Activated T-cell treated with anti-CD3 and anti-CD28 coated beads, Interleukin-2, amount 50 U/mL, for 72 hours (primary cell): ENCODE results near the gene FAM117A. TPM values are rescaled to one million over a fixed set of nuclear protein-coding genes. Genes with fewer than 3 reads are reported as not detected.

Experiments used
- ATAC-seq, 2 donors: fragments of 150-1000 bp; cut with Tn5 transposase; replicated peaks in 1 of 2; 2 replicates each; pipeline ENCODE4 v1.10.0; 2021; ENCODE audit warnings: moderate library complexity in 2 of 2, mild to moderate bottlenecking in 1 of 2
- DNase-seq, 2 donors: peaks; one replicate each; pipeline ENCODE4 v3.0.0; 2021 to 2022; ENCODE audit warnings: mixed read lengths in 1 of 2
- H3K27ac Mint-ChIP-seq: one replicate; pipeline ENCODE4 v1.8.0; 2022; ENCODE audit warnings: mild to moderate bottlenecking, moderate library complexity, mixed read lengths
- H3K27me3 Mint-ChIP-seq: one replicate; pipeline ENCODE4 v1.8.0; 2022; ENCODE audit warnings: low read depth, mixed read lengths
- H3K36me3 Mint-ChIP-seq, 2 donors: one replicate each; pipeline ENCODE4 v1.8.0; 2022; ENCODE audit warnings: mixed read lengths in 2 of 2, mild to moderate bottlenecking in 1 of 2; ENCODE audit not compliant: insufficient read depth in 2 of 2
- H3K4me1 Mint-ChIP-seq: one replicate; pipeline ENCODE4 v1.8.0; 2022; ENCODE audit warnings: low read depth, mixed read lengths
- H3K4me3 Mint-ChIP-seq, 2 donors: one replicate each; pipeline ENCODE4 v1.8.0; 2022; ENCODE audit warnings: mild to moderate bottlenecking in 2 of 2, mixed read lengths in 2 of 2, moderate library complexity in 2 of 2
- H3K9me3 Mint-ChIP-seq, 2 donors: one replicate each; pipeline ENCODE4 v1.8.0; 2022; ENCODE audit warnings: mixed read lengths in 2 of 2
- total RNA-seq, 2 donors: library from RNA; stranded (reverse); gene quantifications; one replicate each; pipeline ENCODE4 v1.2.3, GENCODE V29; 2022

Gene FAM117A, protein sequence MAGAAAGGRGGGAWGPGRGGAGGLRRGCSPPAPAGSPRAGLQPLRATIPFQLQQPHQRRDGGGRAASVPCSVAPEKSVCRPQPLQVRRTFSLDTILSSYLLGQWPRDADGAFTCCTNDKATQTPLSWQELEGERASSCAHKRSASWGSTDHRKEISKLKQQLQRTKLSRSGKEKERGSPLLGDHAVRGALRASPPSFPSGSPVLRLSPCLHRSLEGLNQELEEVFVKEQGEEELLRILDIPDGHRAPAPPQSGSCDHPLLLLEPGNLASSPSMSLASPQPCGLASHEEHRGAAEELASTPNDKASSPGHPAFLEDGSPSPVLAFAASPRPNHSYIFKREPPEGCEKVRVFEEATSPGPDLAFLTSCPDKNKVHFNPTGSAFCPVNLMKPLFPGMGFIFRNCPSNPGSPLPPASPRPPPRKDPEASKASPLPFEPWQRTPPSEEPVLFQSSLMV
- total RNA-seq = 10 to 100 TPM; 19.5 to 29.3 TPM

DNA sequence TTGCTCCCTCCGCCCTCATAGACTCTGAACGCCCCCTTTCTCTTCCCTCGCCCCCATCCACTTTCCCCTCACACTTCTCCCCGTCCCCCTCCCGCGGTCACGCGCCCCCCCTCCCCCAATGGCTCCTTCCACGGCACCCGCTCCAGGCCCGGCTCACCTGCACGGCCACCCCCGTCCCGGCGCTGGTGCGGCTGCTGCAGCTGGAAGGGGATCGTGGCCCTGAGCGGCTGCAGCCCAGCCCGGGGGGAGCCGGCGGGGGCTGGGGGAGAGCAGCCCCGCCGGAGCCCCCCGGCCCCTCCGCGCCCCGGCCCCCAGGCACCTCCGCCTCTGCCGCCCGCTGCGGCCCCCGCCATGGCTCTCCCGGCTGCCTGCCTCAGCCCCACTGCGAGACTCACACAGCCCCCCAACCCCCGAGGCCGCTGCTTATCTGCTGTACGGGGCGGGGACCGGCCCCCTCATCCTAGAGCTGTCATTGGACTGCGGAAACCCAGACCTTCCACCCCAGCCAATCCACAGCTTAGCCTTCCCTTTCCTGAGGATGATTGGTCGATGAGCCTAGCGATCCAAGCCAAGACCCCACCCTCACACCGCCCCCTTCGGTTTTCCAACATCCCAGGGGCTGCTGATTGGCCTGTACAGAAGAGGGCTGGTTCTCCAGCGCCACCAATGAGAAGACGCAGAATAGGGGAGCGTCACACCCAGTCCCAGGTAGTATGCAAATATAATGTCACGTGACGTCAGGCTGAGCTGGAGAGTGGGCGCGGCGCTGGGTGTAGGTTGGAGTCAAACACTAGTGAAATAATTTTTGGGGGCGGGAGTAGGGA is at the start of gene FAM117A:
Gene FAM117A, minus strand, starts transcription at position 397 of the 824 bp plus-strand sequence. Its CDS starts 44 bp downstream, at position 353.
- H3K9me3 Mint-ChIP-seq = no peaks in the 10 kb centered on the region
- peaks cover 0 to 5% of the 10 kb centered on the region in 2 donors for H3K36me3 Mint-ChIP-seq
- peak within 1 kb of the TSS; percentile 96 for H3K27ac Mint-ChIP-seq
- no peaks in the 10 kb centered on the region for H3K27me3 Mint-ChIP-seq
- H3K4me3 Mint-ChIP-seq = peak within 1 kb of the TSS; percentile 87 to 97
- peak; percentile 91 to 93 for ATAC-seq
- peak; percentile 95 to 97 for DNase-seq
- H3K4me1 Mint-ChIP-seq = peaks cover 52% of the 10 kb centered on the region

DNA sequence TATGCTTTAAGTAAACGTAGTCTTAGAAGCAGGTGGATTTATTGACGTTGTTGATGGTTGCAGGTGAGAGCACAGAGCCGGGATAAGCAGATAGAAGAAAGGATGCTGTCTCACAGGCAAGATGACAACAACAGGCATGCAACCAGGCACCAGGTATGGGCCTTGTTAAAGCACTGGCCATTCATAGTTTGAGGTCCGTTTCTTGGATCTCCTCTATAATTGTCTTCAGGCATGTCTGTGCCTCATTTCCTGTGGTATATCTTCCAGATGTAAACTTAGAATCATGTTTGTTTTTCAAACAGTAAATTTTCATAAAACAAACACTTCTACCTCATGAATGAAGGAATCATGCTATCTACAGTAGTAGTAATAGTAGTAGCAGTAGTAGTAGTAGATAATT is 45.1 kb upstream of the FAM117A start:
- Mint-ChIP-seq H3K27me3 (no peaks in the 10 kb centered on the region), H3K36me3 (peaks cover 13 to 26% of the 10 kb centered on the region in 2 donors), H3K4me1 (peaks cover 10% of the 10 kb centered on the region), H3K27ac (peak overlapping the region; percentile 64), H3K9me3 (no peaks in the 10 kb centered on the region), H3K4me3 (no peak overlapping the region)
- DNase-seq (no peak), ATAC-seq (no peak)

DNA sequence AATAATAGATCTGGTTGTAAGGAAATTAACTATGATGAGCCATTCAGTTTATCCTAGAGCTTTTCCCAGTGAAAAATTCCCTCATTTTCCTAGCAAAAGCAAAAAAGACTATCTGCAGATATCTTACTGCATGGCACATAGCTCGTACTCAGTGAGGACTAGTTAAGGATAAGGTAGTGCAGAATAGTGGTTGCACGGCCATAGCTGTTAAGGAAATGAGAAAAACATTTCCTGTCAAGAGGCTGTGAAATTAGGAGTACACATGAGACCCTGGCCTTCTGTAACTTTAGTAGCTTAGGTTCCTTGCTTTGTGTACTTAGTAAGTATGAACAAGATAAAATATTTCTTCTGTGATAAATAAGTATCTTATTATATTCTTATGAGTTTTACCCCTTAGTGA is 34.8 kb upstream of the FAM117A start:
- Mint-ChIP-seq H3K9me3 (no peaks in the 10 kb centered on the region), H3K36me3 (peaks cover 9 to 49% of the 10 kb centered on the region in 2 donors), H3K4me3 (no peak overlapping the region), H3K27me3 (no peaks in the 10 kb centered on the region), H3K27ac (peak overlapping the region; percentile 74), H3K4me1 (peaks cover 24% of the 10 kb centered on the region)
- DNase-seq (no peak), ATAC-seq (no peak)

DNA sequence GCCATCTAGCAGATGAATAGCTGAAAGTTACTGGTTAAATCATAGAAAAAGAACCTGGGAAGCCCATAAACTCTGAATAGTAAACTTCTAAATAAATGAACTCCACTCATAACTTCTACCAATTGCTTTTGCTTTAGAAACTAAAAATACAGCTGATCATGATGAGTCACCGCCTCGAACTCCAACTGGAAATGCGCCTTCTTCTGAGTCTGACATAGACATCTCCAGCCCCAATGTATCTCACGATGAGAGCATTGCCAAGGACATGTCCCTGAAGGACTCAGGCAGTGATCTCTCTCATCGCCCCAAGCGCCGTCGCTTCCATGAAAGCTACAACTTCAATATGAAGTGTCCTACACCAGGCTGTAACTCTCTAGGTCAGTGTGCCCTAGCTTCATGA is 34.3 kb upstream of the FAM117A start:
- Mint-ChIP-seq H3K4me3 (no peak overlapping the region), H3K36me3 (peaks cover 10 to 48% of the 10 kb centered on the region in 2 donors), H3K27me3 (no peaks in the 10 kb centered on the region), H3K9me3 (no peaks in the 10 kb centered on the region), H3K27ac (no peak overlapping the region), H3K4me1 (peaks cover 29% of the 10 kb centered on the region)
- no peak for DNase-seq
- no peak for ATAC-seq

DNA sequence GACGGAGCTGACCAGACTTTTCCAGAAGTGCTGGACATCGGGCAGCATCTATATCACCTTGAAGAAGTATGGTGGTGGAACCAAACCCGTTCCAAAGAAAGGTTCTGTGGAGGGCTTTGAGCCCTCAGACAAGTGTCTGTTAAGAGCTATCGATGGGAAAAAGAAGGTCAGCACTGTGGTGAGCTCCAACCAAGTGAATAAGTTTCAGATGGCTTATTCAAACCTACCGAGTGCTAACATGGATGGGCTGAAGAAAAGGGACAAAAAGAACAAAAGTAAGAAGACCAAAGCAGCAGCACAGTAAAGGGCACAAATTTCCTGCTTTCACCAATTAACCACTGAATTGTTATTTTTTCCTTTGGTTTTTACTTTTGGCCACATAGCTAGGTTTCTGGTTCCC is 31.4 kb upstream of the FAM117A start:
- H3K4me3 Mint-ChIP-seq = no peak overlapping the region
- H3K27me3 Mint-ChIP-seq = no peaks in the 10 kb centered on the region
- H3K27ac Mint-ChIP-seq = no peak overlapping the region
- DNase-seq = no peak
- H3K36me3 Mint-ChIP-seq = peaks cover 11 to 60% of the 10 kb centered on the region in 2 donors
- no peaks in the 10 kb centered on the region for H3K9me3 Mint-ChIP-seq
- no peak for ATAC-seq
- peaks cover 55% of the 10 kb centered on the region for H3K4me1 Mint-ChIP-seq

DNA sequence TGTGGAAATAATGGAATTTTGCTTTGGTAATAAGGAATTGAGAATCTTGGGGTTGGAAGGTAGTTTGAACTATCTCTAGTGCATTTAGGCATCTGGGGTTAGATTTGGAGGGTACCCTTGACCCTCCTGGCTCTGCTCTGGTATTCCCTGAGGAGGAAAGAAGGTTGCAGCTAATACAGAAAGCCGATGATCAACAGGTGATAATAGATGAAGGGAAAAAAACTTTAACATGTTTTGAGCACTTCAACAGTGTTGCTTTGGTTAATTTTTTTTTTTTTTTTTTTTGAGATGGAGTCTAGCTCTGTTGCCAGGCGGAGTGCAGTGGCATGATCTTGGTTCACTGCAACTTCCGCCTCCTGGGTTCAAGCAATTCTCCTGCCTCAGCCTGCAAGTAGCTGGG is 29.4 kb upstream of the FAM117A start:
- Mint-ChIP-seq H3K4me3 (no peak overlapping the region), H3K36me3 (peaks cover 11 to 57% of the 10 kb centered on the region in 2 donors), H3K4me1 (peaks cover 69% of the 10 kb centered on the region), H3K9me3 (no peaks in the 10 kb centered on the region), H3K27ac (no peak overlapping the region), H3K27me3 (no peaks in the 10 kb centered on the region)
- ATAC-seq = no peak
- no peak for DNase-seq

DNA sequence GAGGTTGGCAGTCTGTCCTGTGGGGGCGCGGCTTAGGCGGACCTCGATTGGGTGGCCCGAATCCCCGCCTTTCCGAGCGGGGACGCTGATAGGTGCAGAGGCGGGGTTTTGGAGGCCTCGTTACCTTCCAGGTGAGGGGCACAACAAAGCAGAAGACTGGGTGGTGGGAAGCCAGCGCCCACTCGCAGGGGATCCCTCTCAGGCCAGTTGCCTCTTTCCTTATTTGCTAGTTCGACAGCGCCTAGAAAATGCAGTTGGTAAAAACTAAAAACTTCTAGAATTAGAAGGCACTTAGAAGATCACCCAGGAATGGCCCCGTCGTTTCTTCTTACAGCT is 25.3 kb upstream of the FAM117A start:
- H3K27ac Mint-ChIP-seq = peak overlapping the region; percentile 93
- no peaks in the 10 kb centered on the region for H3K9me3 Mint-ChIP-seq
- no peaks in the 10 kb centered on the region for H3K27me3 Mint-ChIP-seq
- peak overlapping the region; percentile 94 for H3K4me3 Mint-ChIP-seq
- ATAC-seq (no peak), DNase-seq (no peak)
- H3K4me1 Mint-ChIP-seq = peaks cover 58% of the 10 kb centered on the region
- peaks cover 6 to 40% of the 10 kb centered on the region in 2 donors for H3K36me3 Mint-ChIP-seq

DNA sequence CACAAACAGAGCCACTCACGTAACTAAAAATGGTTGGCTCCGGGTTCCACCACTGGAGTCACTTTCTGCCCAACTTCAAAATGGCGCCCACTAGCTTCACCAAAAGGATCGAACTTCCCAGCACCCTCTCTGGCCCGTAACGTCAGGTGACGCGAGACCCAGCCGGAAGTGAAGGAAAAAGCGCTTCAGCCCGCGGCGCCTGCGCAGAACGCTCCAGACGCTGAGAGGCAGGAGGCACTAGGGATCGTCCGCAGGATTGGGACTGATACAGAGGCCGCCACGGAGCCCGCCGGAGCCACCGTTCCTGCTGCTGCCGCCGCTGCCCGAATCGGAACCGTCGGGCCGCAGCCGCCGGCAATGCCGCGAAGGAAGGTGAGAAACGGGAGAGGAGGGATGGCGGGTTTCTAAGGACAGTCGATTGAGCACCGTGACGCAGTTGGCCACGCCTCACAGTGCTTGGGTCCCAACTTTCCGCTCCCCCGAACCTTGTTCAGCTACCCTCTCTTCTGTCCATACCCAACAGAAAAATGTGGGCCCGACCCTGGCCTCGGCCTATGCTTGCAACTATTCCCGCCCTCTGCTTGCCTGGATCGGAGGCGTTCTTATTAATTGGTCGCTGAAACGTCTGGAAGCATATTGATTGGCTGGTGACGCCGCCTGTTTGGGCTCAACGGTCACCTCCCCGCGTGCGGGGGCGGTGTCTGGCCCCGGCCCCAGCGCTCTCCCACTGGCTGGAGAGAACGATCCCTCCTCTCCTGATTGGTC is 24.7 kb upstream of the FAM117A start, which contains the start of gene KAT7:
Gene KAT7, plus strand, starts transcription at position 204 of the 765 bp plus-strand sequence. Its CDS starts 154 bp downstream, at position 358.
- Mint-ChIP-seq H3K9me3 (no peaks in the 10 kb centered on the region), H3K27ac (peak within 1 kb of the TSS; percentile 93), H3K4me1 (peaks cover 55% of the 10 kb centered on the region), H3K4me3 (peak within 1 kb of the TSS; percentile 94), H3K27me3 (no peaks in the 10 kb centered on the region), H3K36me3 (peaks cover 6 to 37% of the 10 kb centered on the region in 2 donors)
- ATAC-seq (peak; percentile 91), DNase-seq (peak; percentile 99)

DNA sequence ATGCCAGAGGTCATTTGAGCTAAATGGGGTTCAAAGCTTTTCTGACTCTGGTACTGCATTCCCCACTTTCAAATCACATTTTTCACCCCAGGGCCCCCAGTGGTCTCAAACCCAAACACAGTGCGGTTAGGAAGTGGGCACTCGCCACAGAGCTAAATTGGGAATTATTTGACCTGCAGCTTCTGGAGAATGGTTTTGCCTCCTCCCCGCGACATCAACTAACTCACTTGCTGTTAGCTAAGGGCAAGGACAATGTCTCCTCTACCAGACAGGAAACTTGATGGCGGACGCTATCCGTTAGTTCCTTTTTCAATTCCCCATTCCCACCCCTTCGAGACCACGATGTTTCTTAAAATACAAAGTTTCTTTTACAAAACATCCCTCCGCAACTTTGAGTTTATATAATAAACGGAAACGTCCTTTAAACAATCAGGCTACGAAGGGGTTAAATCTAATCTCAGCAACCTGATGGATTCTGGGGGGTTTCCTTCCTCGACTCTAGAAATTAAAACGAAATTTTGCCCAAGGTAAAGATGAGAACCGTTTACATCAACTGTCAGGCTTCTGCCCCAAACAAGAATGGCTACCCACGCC is 24.1 kb upstream of the FAM117A start:
- no peaks in the 10 kb centered on the region for H3K9me3 Mint-ChIP-seq
- H3K4me1 Mint-ChIP-seq = peaks cover 48% of the 10 kb centered on the region
- H3K36me3 Mint-ChIP-seq = peaks cover 5 to 33% of the 10 kb centered on the region in 2 donors
- H3K27ac Mint-ChIP-seq = peak overlapping the region; percentile 93
- ATAC-seq (no peak), DNase-seq (peak; percentile 8 to 35)
- H3K27me3 Mint-ChIP-seq = no peaks in the 10 kb centered on the region
- H3K4me3 Mint-ChIP-seq = peak overlapping the region; percentile 94

DNA sequence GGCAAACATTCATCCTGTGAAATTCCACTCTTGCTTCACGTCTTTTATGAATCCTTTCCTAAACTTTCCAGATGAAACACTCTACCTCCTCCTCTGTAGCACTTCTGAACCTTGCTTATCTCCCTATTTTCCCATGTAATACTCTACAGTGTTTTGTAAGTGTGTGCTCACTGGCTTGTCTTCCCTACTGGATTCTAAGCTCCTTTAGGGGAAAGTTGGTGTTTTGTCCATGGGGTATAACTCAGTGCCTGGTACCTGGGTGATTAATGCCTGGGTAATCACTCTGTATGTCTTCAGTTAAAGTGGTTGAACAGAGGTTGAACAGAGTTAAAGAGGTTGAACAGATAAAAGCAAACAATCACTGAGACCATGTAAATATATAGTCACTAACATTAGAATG is 20.7 kb upstream of the FAM117A start:
- H3K9me3 Mint-ChIP-seq = no peaks in the 10 kb centered on the region
- ATAC-seq = no peak
- no peak overlapping the region for H3K4me3 Mint-ChIP-seq
- no peaks in the 10 kb centered on the region for H3K27me3 Mint-ChIP-seq
- no peak overlapping the region for H3K27ac Mint-ChIP-seq
- peaks cover 3 to 9% of the 10 kb centered on the region in 2 donors for H3K36me3 Mint-ChIP-seq
- peaks cover 21% of the 10 kb centered on the region for H3K4me1 Mint-ChIP-seq
- no peak for DNase-seq

DNA sequence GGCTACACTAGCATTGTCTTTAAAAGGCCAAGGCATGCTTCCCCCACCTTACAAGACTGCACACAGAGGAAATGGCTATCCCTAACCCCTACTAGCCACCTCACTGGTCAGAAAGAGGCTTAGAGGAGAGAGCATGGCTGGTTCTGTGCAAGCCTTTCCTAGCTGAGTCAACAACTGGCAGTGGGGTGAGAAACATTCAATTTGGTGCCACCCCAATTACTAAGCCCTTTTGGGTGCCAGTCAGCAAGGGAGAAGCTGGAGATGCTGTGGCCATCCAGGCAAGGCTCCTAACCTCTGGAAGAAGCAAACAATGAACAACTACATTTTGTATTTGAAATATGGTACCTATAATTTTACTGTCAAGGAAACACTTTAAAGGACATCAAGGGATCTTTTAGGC is 19.9 kb upstream of the FAM117A start:
- Mint-ChIP-seq H3K4me3 (no peak overlapping the region), H3K9me3 (no peaks in the 10 kb centered on the region), H3K27ac (no peak overlapping the region), H3K27me3 (no peaks in the 10 kb centered on the region), H3K36me3 (peaks cover under 1 to 4% of the 10 kb centered on the region in 2 donors), H3K4me1 (peaks cover 19% of the 10 kb centered on the region)
- ATAC-seq (no peak), DNase-seq (no peak)

DNA sequence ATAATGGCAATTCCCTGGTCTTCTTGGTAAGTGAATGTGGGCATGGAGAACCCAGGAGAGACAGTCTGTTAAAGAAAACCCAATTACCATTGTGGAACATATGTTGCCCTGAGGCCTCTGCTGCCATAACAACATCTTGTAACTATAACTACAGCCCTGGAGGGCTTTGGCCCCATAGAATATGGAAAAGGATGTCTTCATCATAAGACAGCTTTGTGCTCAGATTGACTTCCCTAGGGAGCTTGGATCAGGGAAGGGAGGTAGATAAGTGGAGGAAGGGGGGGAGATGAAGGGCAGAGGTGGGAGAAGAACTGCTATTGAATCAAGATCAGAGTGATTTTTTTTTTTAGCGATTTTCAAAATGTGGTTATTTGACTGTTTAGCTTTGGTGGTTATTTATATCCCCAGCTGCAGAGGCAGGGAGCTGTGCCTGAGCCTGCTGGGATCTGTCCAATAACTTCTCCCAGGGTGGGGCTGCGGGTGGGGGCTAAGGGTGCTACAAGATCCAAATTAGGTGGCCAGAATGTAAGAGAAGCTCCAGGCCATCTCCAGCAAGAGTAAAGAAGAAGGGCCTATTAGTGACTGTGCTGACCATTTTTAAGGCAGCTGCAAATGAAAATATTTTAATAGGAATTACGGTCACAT is 19.3 kb upstream of the FAM117A start:
- DNase-seq (no peak), ATAC-seq (no peak)
- Mint-ChIP-seq H3K36me3 (peaks cover 0 to 2% of the 10 kb centered on the region in 2 donors), H3K9me3 (no peaks in the 10 kb centered on the region), H3K27ac (no peak overlapping the region), H3K4me1 (peaks cover 17% of the 10 kb centered on the region), H3K4me3 (no peak overlapping the region), H3K27me3 (no peaks in the 10 kb centered on the region)
